DOHH2 (cell line): ENCODE measurements around the gene ZFYVE1.

Experiments used
- CTCF ChIP-seq: fragments of 200-600 bp; sonication (generic); IDR thresholded peaks from one replicate; pipeline ENCODE4 v1.5.1; 2014; ENCODE audit warnings: antibody characterized with exemption, mild to moderate bottlenecking, low read depth, low read length; ENCODE audit not compliant: poor library complexity, severe bottlenecking
- EZH2phosphoT487 ChIP-seq: fragments of 200-600 bp; sonication (generic); IDR thresholded peaks from 2 replicates; pipeline ENCODE4 v1.6.1; 2017; ENCODE audit warnings: borderline replicate concordance, mild to moderate bottlenecking, antibody characterized with exemption, low read length, moderate library complexity, mixed read lengths

- TF ChIP-seq CTCF (no peak), EZH2phosphoT487 (no peak)
These were observed 65.1 kb downstream of the ZFYVE1 start for GRCh38 chr14:72961579-72962335.
